Stomach (tissue), 9 donors: ENCODE measurements around the gene PCBP3. TPM values are rescaled to one million over a fixed set of nuclear protein-coding genes. Genes with fewer than 3 reads are reported as not detected.

Experiments used
- DNase-seq, 2 donors: peaks; one replicate each; pipeline versions ENCODE4 v3.0.0 to v3.0.0-alpha.2; 2013 to 2019
- H3K27ac ChIP-seq, 5 donors: fragments of 200-600 bp in 4 of 5; sonication (generic) in 4 of 5; one replicate each; pipeline ENCODE4 v1.5.1; 2013 to 2019; ENCODE audit warnings: mild to moderate bottlenecking in 1 of 5, moderate library complexity in 1 of 5
- H3K27me3 ChIP-seq, 3 donors: fragments of 200-600 bp; sonication (generic); one replicate each; pipeline ENCODE4 v1.5.1; 2017 to 2019; ENCODE audit warnings: mixed run types in 1 of 3
- H3K36me3 ChIP-seq, 4 donors: fragments of 200-600 bp; sonication (generic); 1 replicate in 3 of 4; 2 replicates in 1 of 4; pipeline ENCODE4 v1.5.1; 2016 to 2019
- H3K4me1 ChIP-seq, 4 donors: fragments of 200-600 bp; sonication (generic); one replicate each; pipeline ENCODE4 v1.5.1; 2016 to 2019
- H3K4me3 ChIP-seq, 4 donors: fragments of 200-600 bp; sonication (generic) in 3 of 4; one replicate each; pipeline ENCODE4 v1.5.1; 2016 to 2019; ENCODE audit warnings: mild to moderate bottlenecking in 1 of 4
- H3K9me3 ChIP-seq, 4 donors: fragments of 200-600 bp; sonication (generic); one replicate each; pipeline ENCODE4 v1.5.1; 2016 to 2019
- CTCF ChIP-seq, 7 experiments: fragments of 450-650 bp in 4 of 7; fragments of 200-600 bp in 3 of 7; sonication (generic) in 3 of 7; IDR thresholded peaks; one replicate each; pipeline ENCODE4 v1.5.1; 2016 to 2019; ENCODE audit warnings: antibody characterized with exemption in 7 of 7, control low read depth in 2 of 7, mild to moderate bottlenecking in 1 of 7
- EP300 ChIP-seq: sonication (generic); formaldehyde crosslinking; IDR thresholded peaks from one replicate; pipeline ENCODE4 v1.6.1; 2017; ENCODE audit warnings: antibody characterized with exemption
- POLR2A ChIP-seq, 4 donors: fragments of 450-650 bp; IDR thresholded peaks; one replicate each; pipeline ENCODE4 v1.6.1; 2016; ENCODE audit warnings: antibody characterized with exemption in 4 of 4, control low read depth in 2 of 4, mild to moderate bottlenecking in 1 of 4, moderate library complexity in 1 of 4
- POLR2AphosphoS5 ChIP-seq, 3 donors: sonication (generic); formaldehyde crosslinking; IDR thresholded peaks; one replicate each; pipeline ENCODE4 v1.6.1; 2016; ENCODE audit warnings: antibody characterized with exemption in 3 of 3
- WGBS, 5 donors: extraction: QIAGEN DNeasy Blood & Tissue Kit in 3 of 5; methylation state at CpG; one replicate each; pipeline versions ENCODE4 v1.1.5 to v1.1.7; 2013 to 2018; 5-methylcytosine and 5-hydroxymethylcytosine counted together
- intact Hi-C: fragments of 100-400 bp; cut with DNase I; formaldehyde crosslinking; loops from one replicate; pipeline ENCODE4 v1.15.1; 2023; ENCODE audit warnings: low total_unique reads
- polyA plus RNA-seq, 3 donors: library from polyadenylated mRNA; stranded (reverse); fragments of 200-250 nt; gene quantifications; one replicate each; pipeline ENCODE4 v1.2.3, GENCODE V29; 2013
- total RNA-seq, 5 donors: library from RNA; depleted of rRNA; stranded (reverse); fragments of >200 nt; gene quantifications; one replicate each; pipeline versions ENCODE4 v1.1.0 to v1.2.3, GENCODE V29; 2014 to 2016
- donor health status: healthy with polysubstance abuse.
- donor health status: Bipolar disorder and iron deficiency.
- donor health status: healthy.

The PCBP3 gene
- total and polyA plus RNA-seq, 8 donors = 1.8 to 10.9 (median 3.3) TPM; not detected in 3

- no peaks in the 10 kb centered on the region for H3K4me1 ChIP-seq
- no peak for TF ChIP-seq EP300
- TF ChIP-seq POLR2A (IDR thresholded peaks at IDR 0.05) = no peak
- TF ChIP-seq POLR2AphosphoS5 (IDR thresholded peaks at IDR 0.05) = no peak
- TF ChIP-seq CTCF (IDR thresholded peaks at IDR 0.05) = no peak
- H3K4me3 ChIP-seq = no peak overlapping the region
- no peak overlapping the region for H3K27ac ChIP-seq
- H3K36me3 ChIP-seq = no peaks in the 10 kb centered on the region
- intact Hi-C loops = no loop called here
- H3K9me3 ChIP-seq = peaks cover 0 to 5% (median 0%) of the 10 kb centered on the region in 4 donors
- no peak for DNase-seq
- WGBS, 5 donors = 83 to 90% (median 89%) methylated on average over 6 of the region's 6 CpGs
- no peaks in the 10 kb centered on the region for H3K27me3 ChIP-seq
Measured at GRCh38 chr21:45700461-45700860, 56.9 kb downstream of the PCBP3 start.

- intact Hi-C loops = no loop called here
- Histone ChIP-seq H3K4me1 (no peaks in the 10 kb centered on the region), H3K27me3 (no peaks in the 10 kb centered on the region), H3K27ac (no peak overlapping the region), H3K9me3 (no peaks in the 10 kb centered on the region), H3K36me3 (no peaks in the 10 kb centered on the region), H3K4me3 (no peak overlapping the region)
- TF ChIP-seq CTCF (IDR thresholded peaks at IDR 0.05) (no peak), EP300 (no peak), POLR2AphosphoS5 (IDR thresholded peaks at IDR 0.05) (no peak), POLR2A (IDR thresholded peaks at IDR 0.05) (no peak)
- DNase-seq = no peak
- WGBS, 5 donors = 75 to 85% (median 79%) methylated on average over 11 to 13 of the region's 13 CpGs
Measured at GRCh38 chr21:45704311-45705108, 61.0 kb downstream of the PCBP3 start.

- TF ChIP-seq EP300 (no peak), POLR2AphosphoS5 (IDR thresholded peaks at IDR 0.05) (no peak), POLR2A (IDR thresholded peaks at IDR 0.05) (no peak), CTCF (IDR thresholded peaks at IDR 0.05) (no peak)
- H3K4me1 ChIP-seq = no peaks in the 10 kb centered on the region
- intact Hi-C loops = no loop called here
- no peaks in the 10 kb centered on the region for H3K36me3 ChIP-seq
- H3K4me3 ChIP-seq = no peak overlapping the region
- WGBS, 5 donors = 28 to 74% (median 58%) methylated on average over 1 of the region's 1 CpG
- no peaks in the 10 kb centered on the region for H3K27me3 ChIP-seq
- no peak overlapping the region for H3K27ac ChIP-seq
- H3K9me3 ChIP-seq = peaks cover 0 to 4% (median under 1%) of the 10 kb centered on the region in 4 donors
- no peak for DNase-seq
Measured at GRCh38 chr21:45706299-45706698, 62.8 kb downstream of the PCBP3 start.

- TF ChIP-seq POLR2A (IDR thresholded peaks at IDR 0.05) (no peak), POLR2AphosphoS5 (IDR thresholded peaks at IDR 0.05) (no peak), CTCF (IDR thresholded peaks at IDR 0.05) (no peak), EP300 (no peak)
- DNase-seq = no peak
Measured at GRCh38 chr21:45709173-45709572, 65.6 kb downstream of the PCBP3 start.

More at GRCh38 chr21:45709173-45709572, 65.6 kb downstream of the PCBP3 start:
- Histone ChIP-seq H3K9me3 (peaks cover 0 to 12% (median 3%) of the 10 kb centered on the region in 4 donors), H3K4me3 (no peak overlapping the region), H3K27ac (no peak overlapping the region), H3K4me1 (no peaks in the 10 kb centered on the region), H3K36me3 (no peaks in the 10 kb centered on the region), H3K27me3 (no peaks in the 10 kb centered on the region)
- intact Hi-C loops = no loop called here
- WGBS, 5 donors = 80 to 92% (median 91%) methylated on average over 7 of the region's 7 CpGs
